Osteocyte (in vitro differentiated cells): ENCODE measurements around the gene PAK5. TPM values are rescaled to one million over a fixed set of nuclear protein-coding genes. Genes with fewer than 3 reads are reported as not detected.

Experiments used
- DNase-seq: peaks from one replicate; pipeline ENCODE4 v3.0.0; 2021; ENCODE audit warnings: mixed read lengths; ENCODE audit not compliant: unreplicated experiment; ENCODE audit errors: extremely low spot score
- H3K27ac Mint-ChIP-seq: one replicate; pipeline ENCODE4 v1.8.0; 2021; ENCODE audit warnings: mild to moderate bottlenecking, mixed read lengths; ENCODE audit not compliant: unreplicated experiment
- H3K27me3 Mint-ChIP-seq: one replicate; pipeline ENCODE4 v1.8.0; 2021; ENCODE audit warnings: mixed read lengths; ENCODE audit not compliant: unreplicated experiment
- H3K36me3 Mint-ChIP-seq: one replicate; pipeline ENCODE4 v1.8.0; 2021; ENCODE audit warnings: mixed read lengths; ENCODE audit not compliant: unreplicated experiment
- H3K4me1 Mint-ChIP-seq: one replicate; pipeline ENCODE4 v1.8.0; 2021; ENCODE audit warnings: mixed read lengths; ENCODE audit not compliant: unreplicated experiment
- H3K4me3 Mint-ChIP-seq: one replicate; pipeline ENCODE4 v1.8.0; 2021; ENCODE audit warnings: mild to moderate bottlenecking, moderate library complexity, mixed read lengths; ENCODE audit not compliant: unreplicated experiment
- H3K9me3 Mint-ChIP-seq: one replicate; pipeline ENCODE4 v1.8.0; 2021; ENCODE audit warnings: mixed read lengths; ENCODE audit not compliant: unreplicated experiment
- CTCF ChIP-seq: fragments of 200-600 bp; sonication (generic); IDR thresholded peaks from 2 replicates; pipeline ENCODE4 v1.5.0; 2021; ENCODE audit warnings: antibody characterized with exemption, mild to moderate bottlenecking, moderate library complexity
- total RNA-seq: library from RNA; stranded (reverse); gene quantifications from 2 replicates; pipeline ENCODE4 v1.2.1, GENCODE V29; 2021

The PAK5 gene
- total RNA-seq, 1 donor from 2014 or later, result not detected

GRCh38 chr20:9877932-9878495 is 39.1 kb upstream of the PAK5 start:
- Mint-ChIP-seq H3K27ac (no peak overlapping the region), H3K36me3 (no peaks in the 10 kb centered on the region), H3K9me3 (peaks cover 7% of the 10 kb centered on the region), H3K27me3 (peaks cover 16% of the 10 kb centered on the region), H3K4me3 (no peak overlapping the region), H3K4me1 (no peaks in the 10 kb centered on the region)
- no peak for TF ChIP-seq CTCF
- no peak for DNase-seq

GRCh38 chr20:9867196-9867980 is 28.5 kb upstream of the PAK5 start:
- H3K4me3 Mint-ChIP-seq, result no peak overlapping the region
- no peaks in the 10 kb centered on the region for H3K4me1 Mint-ChIP-seq
- no peaks in the 10 kb centered on the region for H3K27me3 Mint-ChIP-seq
- TF ChIP-seq CTCF, result no peak
- no peaks in the 10 kb centered on the region for H3K9me3 Mint-ChIP-seq
- H3K36me3 Mint-ChIP-seq, result no peaks in the 10 kb centered on the region
- no peak for DNase-seq
- H3K27ac Mint-ChIP-seq, result no peak overlapping the region

- H3K4me1 Mint-ChIP-seq, result no peaks in the 10 kb centered on the region
- H3K27ac Mint-ChIP-seq, result no peak overlapping the region
- H3K9me3 Mint-ChIP-seq, result no peaks in the 10 kb centered on the region
- no peaks in the 10 kb centered on the region for H3K36me3 Mint-ChIP-seq
- DNase-seq, result no peak
- peaks cover 3% of the 10 kb centered on the region for H3K27me3 Mint-ChIP-seq
- no peak overlapping the region for H3K4me3 Mint-ChIP-seq
- no peak for TF ChIP-seq CTCF
Observed at GRCh38 chr20:9852566-9852965, 13.7 kb upstream of the PAK5 start.

GRCh38 chr20:9839626-9840025 is 750 bp upstream of the PAK5 start:
- Mint-ChIP-seq H3K4me3 (peak overlapping the region; percentile 19), H3K27me3 (peaks cover 52% of the 10 kb centered on the region), H3K9me3 (peaks cover 5% of the 10 kb centered on the region), H3K27ac (no peak overlapping the region), H3K4me1 (peaks cover 4% of the 10 kb centered on the region), H3K36me3 (no peaks in the 10 kb centered on the region)
- no peak for DNase-seq
- TF ChIP-seq CTCF, result no peak

- Mint-ChIP-seq H3K27ac (no peak overlapping the region), H3K27me3 (peaks cover 54% of the 10 kb centered on the region), H3K4me3 (peak overlapping the region; percentile 8), H3K9me3 (peaks cover 5% of the 10 kb centered on the region), H3K36me3 (no peaks in the 10 kb centered on the region), H3K4me1 (peaks cover 4% of the 10 kb centered on the region)
- no peak for TF ChIP-seq CTCF
- no peak for DNase-seq
Observed at GRCh38 chr20:9838035-9838377, 870 bp downstream of the PAK5 start.
